ENCODE results near the gene AFAP1.

The AFAP1 gene

GRCh38 chr4:7745301-7745885, 194.3 kb downstream of the AFAP1 start:
- no peak for TF ChIP-seq CTCF (IDR thresholded peaks at IDR 0.05; ENCODE audit: extremely low read depth, missing control alignments)

GRCh38 chr4:7744142-7744804, 195.4 kb downstream of the AFAP1 start:
- no peak for DNase-seq (ENCODE audit: low spot score)
- TF ChIP-seq CTCF (IDR thresholded peaks at IDR 0.05; ENCODE audit: extremely low read depth, missing control alignments), result no peak

More at GRCh38 chr4:7745301-7745885, 194.3 kb downstream of the AFAP1 start:
- DNase-seq (ENCODE audit: low spot score), result no peak

GRCh38 chr4:7742807-7743280, 196.8 kb downstream of the AFAP1 start:
- DNase-seq (ENCODE audit: low spot score), result no peak
- TF ChIP-seq CTCF (IDR thresholded peaks at IDR 0.05; ENCODE audit: extremely low read depth, missing control alignments), result no peak

- TF ChIP-seq CTCF (IDR thresholded peaks at IDR 0.05; ENCODE audit: extremely low read depth, missing control alignments), result no peak
- no peak for DNase-seq (ENCODE audit: low spot score)
Observed at GRCh38 chr4:7741946-7742806, 197.5 kb downstream of the AFAP1 start.

- no peak for DNase-seq (ENCODE audit: low spot score)
- TF ChIP-seq CTCF (IDR thresholded peaks at IDR 0.05; ENCODE audit: extremely low read depth, missing control alignments), result no peak
Observed at GRCh38 chr4:7740866-7741525, 198.7 kb downstream of the AFAP1 start.

- DNase-seq (ENCODE audit: low spot score), result no peak
- no peak for TF ChIP-seq CTCF (IDR thresholded peaks at IDR 0.05; ENCODE audit: extremely low read depth, missing control alignments)
Observed at GRCh38 chr4:7739918-7740865, 199.5 kb downstream of the AFAP1 start.
